Suprapubic skin (tissue), 4 donors: ENCODE data around the gene RNLS. TPM values are rescaled to one million over a fixed set of nuclear protein-coding genes. Genes with fewer than 3 reads are reported as not detected.
A peak's percentile ranks its signal among the peaks of the same experiment; 100 is the strongest.

Source experiments
- DNase-seq, 2 donors: peaks; one replicate each; pipeline ENCODE4 v3.0.0-alpha.2; 2019; ENCODE audit warnings: low spot score in 2 of 2
- H3K27ac ChIP-seq: fragments of 200-600 bp; sonication (generic); one replicate; pipeline ENCODE4 v1.5.1; 2019
- H3K27me3 ChIP-seq: fragments of 200-600 bp; sonication (generic); one replicate; pipeline ENCODE4 v1.5.1; 2019
- H3K36me3 ChIP-seq: fragments of 200-600 bp; sonication (generic); one replicate; pipeline ENCODE4 v1.5.1; 2019
- H3K4me1 ChIP-seq: fragments of 200-600 bp; sonication (generic); one replicate; pipeline ENCODE4 v1.5.1; 2019
- H3K4me3 ChIP-seq: fragments of 200-600 bp; sonication (generic); one replicate; pipeline ENCODE4 v1.5.1; 2019; ENCODE audit warnings: mild to moderate bottlenecking
- H3K9me3 ChIP-seq: fragments of 200-600 bp; sonication (generic); one replicate; pipeline ENCODE4 v1.5.1; 2019
- CTCF ChIP-seq, 2 donors: fragments of 200-600 bp in 1 of 2; fragments of 450-650 bp in 1 of 2; sonication (generic) in 1 of 2; IDR thresholded peaks; one replicate each; pipeline ENCODE4 v1.5.1; 2016 to 2019; ENCODE audit warnings: antibody characterized with exemption in 2 of 2, mild to moderate bottlenecking in 1 of 2, moderate library complexity in 1 of 2
- EP300 ChIP-seq: sonication (generic); formaldehyde crosslinking; IDR thresholded peaks from one replicate; pipeline ENCODE4 v1.6.1; 2017; ENCODE audit warnings: antibody characterized with exemption
- POLR2A ChIP-seq, 2 donors: fragments of 450-650 bp; IDR thresholded peaks; one replicate each; pipeline ENCODE4 v1.6.1; 2017; ENCODE audit warnings: antibody characterized with exemption in 2 of 2, mild to moderate bottlenecking in 2 of 2, moderate library complexity in 2 of 2
- POLR2AphosphoS5 ChIP-seq, 3 donors: sonication (generic); formaldehyde crosslinking; IDR thresholded peaks; one replicate each; pipeline ENCODE4 v1.6.1; 2017; ENCODE audit warnings: antibody characterized with exemption in 3 of 3
- WGBS: methylation state at CpG from one replicate; pipeline ENCODE4 v1.1.5; 2018; 5-methylcytosine and 5-hydroxymethylcytosine counted together
- total RNA-seq, 4 donors: library from RNA; depleted of rRNA; stranded (reverse); fragments of >200 nt; gene quantifications; one replicate each; pipeline ENCODE4 v1.1.0, GENCODE V29; 2016

Gene RNLS
- total RNA-seq, 4 donors from 2014 or later = 9.8 to 23.7 (median 19.2) TPM

GRCh38 chr10:88553116-88553752 is 29.9 kb downstream of the RNLS start:
- no peak for DNase-seq
- 79% methylated on average over 2 of the region's 2 CpGs for WGBS
- H3K27me3 ChIP-seq = no peaks in the 10 kb centered on the region

GRCh38 chr10:88551246-88551645 is 31.9 kb downstream of the RNLS start:
- H3K27ac ChIP-seq = no peak overlapping the region
- TF ChIP-seq POLR2A (IDR thresholded peaks at IDR 0.05) = no peak
- no peak for TF ChIP-seq CTCF (IDR thresholded peaks at IDR 0.05)
- no peak for TF ChIP-seq POLR2AphosphoS5 (IDR thresholded peaks at IDR 0.05)
- H3K36me3 ChIP-seq = no peaks in the 10 kb centered on the region
- DNase-seq = no peak
- 93% methylated on average over 2 of the region's 2 CpGs for WGBS
- H3K4me3 ChIP-seq = no peak overlapping the region
- no peaks in the 10 kb centered on the region for H3K9me3 ChIP-seq
- H3K27me3 ChIP-seq = no peaks in the 10 kb centered on the region
- no peaks in the 10 kb centered on the region for H3K4me1 ChIP-seq

More at GRCh38 chr10:88553116-88553752, 29.9 kb downstream of the RNLS start:
- Histone ChIP-seq H3K4me1 (no peaks in the 10 kb centered on the region), H3K36me3 (no peaks in the 10 kb centered on the region), H3K9me3 (no peaks in the 10 kb centered on the region), H3K27ac (no peak overlapping the region), H3K4me3 (no peak overlapping the region)
- TF ChIP-seq POLR2A (IDR thresholded peaks at IDR 0.05) (no peak), CTCF (IDR thresholded peaks at IDR 0.05) (peak; percentile 74 to 86)

GRCh38 chr10:88546497-88546896 is 36.6 kb downstream of the RNLS start:
- no peak overlapping the region for H3K27ac ChIP-seq
- no peaks in the 10 kb centered on the region for H3K9me3 ChIP-seq
- peaks cover 10% of the 10 kb centered on the region for H3K4me1 ChIP-seq
- 63% methylated on average over 3 of the region's 3 CpGs for WGBS
- no peak overlapping the region for H3K4me3 ChIP-seq
- TF ChIP-seq POLR2AphosphoS5 (IDR thresholded peaks at IDR 0.05) = no peak
- TF ChIP-seq POLR2A (IDR thresholded peaks at IDR 0.05) = no peak
- no peak for TF ChIP-seq CTCF (IDR thresholded peaks at IDR 0.05)
- no peak for TF ChIP-seq EP300
- H3K27me3 ChIP-seq = no peaks in the 10 kb centered on the region
- no peaks in the 10 kb centered on the region for H3K36me3 ChIP-seq
- no peak for DNase-seq

GRCh38 chr10:88545359-88545758 is 37.8 kb downstream of the RNLS start:
- H3K27me3 ChIP-seq = no peaks in the 10 kb centered on the region
- no peak for DNase-seq
- peaks cover 22% of the 10 kb centered on the region for H3K4me1 ChIP-seq
- no peak overlapping the region for H3K27ac ChIP-seq
- no peaks in the 10 kb centered on the region for H3K36me3 ChIP-seq
- H3K4me3 ChIP-seq = no peak overlapping the region
- H3K9me3 ChIP-seq = no peaks in the 10 kb centered on the region
- TF ChIP-seq POLR2A (IDR thresholded peaks at IDR 0.05) = no peak
- no peak for TF ChIP-seq CTCF (IDR thresholded peaks at IDR 0.05)
- TF ChIP-seq EP300 = no peak
- no peak for TF ChIP-seq POLR2AphosphoS5 (IDR thresholded peaks at IDR 0.05)
- WGBS = 87% methylated on average over 4 of the region's 4 CpGs

- Histone ChIP-seq H3K9me3 (no peaks in the 10 kb centered on the region), H3K4me3 (no peak overlapping the region), H3K27me3 (no peaks in the 10 kb centered on the region), H3K4me1 (peaks cover 24% of the 10 kb centered on the region), H3K36me3 (no peaks in the 10 kb centered on the region), H3K27ac (no peak overlapping the region)
- no peak for TF ChIP-seq POLR2A (IDR thresholded peaks at IDR 0.05)
- 88% methylated on average over 2 of the region's 2 CpGs for WGBS
- DNase-seq = no peak
These were observed 38.8 kb downstream of the RNLS start for GRCh38 chr10:88544140-88544870.
